HFFc6 (cell line): ENCODE results near the gene PIGV. TPM values are rescaled to one million over a fixed set of nuclear protein-coding genes. Genes with fewer than 3 reads are reported as not detected.

ENCODE experiments used
- DNase-seq: peaks from one replicate; pipeline ENCODE4 v3.0.0-alpha.2; 2018
- H3K27ac Mint-ChIP-seq: 2 replicates; pipeline ENCODE4 v1.8.0; 2020; ENCODE audit warnings: mild to moderate bottlenecking, mixed read lengths
- H3K27me3 Mint-ChIP-seq: 2 replicates; pipeline ENCODE4 v1.8.0; 2021; ENCODE audit warnings: mild to moderate bottlenecking, moderate library complexity, mixed read lengths; ENCODE audit not compliant: insufficient read depth
- H3K36me3 Mint-ChIP-seq: 2 replicates; pipeline ENCODE4 v1.8.0; 2021; ENCODE audit warnings: low read depth, mixed read lengths
- H3K4me1 Mint-ChIP-seq: 2 replicates; pipeline ENCODE4 v1.8.0; 2020; ENCODE audit warnings: low read depth, mixed read lengths
- H3K4me3 Mint-ChIP-seq: 2 replicates; pipeline ENCODE4 v1.8.0; 2020; ENCODE audit warnings: mild to moderate bottlenecking, moderate library complexity, mixed read lengths
- H3K9me3 Mint-ChIP-seq: 2 replicates; pipeline ENCODE4 v1.8.0; 2020; ENCODE audit warnings: mild to moderate bottlenecking, mixed read lengths
- total RNA-seq, 6 experiments: library from RNA; stranded (reverse); fragmentation: NEBNext Ultra II Directional; extraction: Animal tissue kit (Norgen Biotek cat#: 25700); gene quantifications; 2 replicates in 1 of 6; 3 replicates in 5 of 6; pipeline ENCODE4 v1.2.3, GENCODE V29; 2021
- TF ChIP-seq, protein P1 (sequence below): fragments of 200-600 bp; sonication (generic); IDR thresholded peaks from 2 replicates; pipeline ENCODE4 v1.5.0; 2021; ENCODE audit warnings: antibody characterized with exemption, mild to moderate bottlenecking

Gene PIGV
- total RNA-seq, 6 experiments from 2014 or later = 11.5 to 16.4 (median 13.6) TPM

GRCh38 chr1:26811708-26812107, 24.0 kb downstream of the PIGV start:
- Mint-ChIP-seq H3K27ac (no peak overlapping the region), H3K27me3 (no peaks in the 10 kb centered on the region), H3K9me3 (no peaks in the 10 kb centered on the region), H3K4me3 (no peak overlapping the region), H3K36me3 (no peaks in the 10 kb centered on the region), H3K4me1 (peaks cover 11% of the 10 kb centered on the region; the same call in 1 of the 2 replicates)
- TF ChIP-seq, protein P1, sequence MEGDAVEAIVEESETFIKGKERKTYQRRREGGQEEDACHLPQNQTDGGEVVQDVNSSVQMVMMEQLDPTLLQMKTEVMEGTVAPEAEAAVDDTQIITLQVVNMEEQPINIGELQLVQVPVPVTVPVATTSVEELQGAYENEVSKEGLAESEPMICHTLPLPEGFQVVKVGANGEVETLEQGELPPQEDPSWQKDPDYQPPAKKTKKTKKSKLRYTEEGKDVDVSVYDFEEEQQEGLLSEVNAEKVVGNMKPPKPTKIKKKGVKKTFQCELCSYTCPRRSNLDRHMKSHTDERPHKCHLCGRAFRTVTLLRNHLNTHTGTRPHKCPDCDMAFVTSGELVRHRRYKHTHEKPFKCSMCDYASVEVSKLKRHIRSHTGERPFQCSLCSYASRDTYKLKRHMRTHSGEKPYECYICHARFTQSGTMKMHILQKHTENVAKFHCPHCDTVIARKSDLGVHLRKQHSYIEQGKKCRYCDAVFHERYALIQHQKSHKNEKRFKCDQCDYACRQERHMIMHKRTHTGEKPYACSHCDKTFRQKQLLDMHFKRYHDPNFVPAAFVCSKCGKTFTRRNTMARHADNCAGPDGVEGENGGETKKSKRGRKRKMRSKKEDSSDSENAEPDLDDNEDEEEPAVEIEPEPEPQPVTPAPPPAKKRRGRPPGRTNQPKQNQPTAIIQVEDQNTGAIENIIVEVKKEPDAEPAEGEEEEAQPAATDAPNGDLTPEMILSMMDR = no peak
- DNase-seq = no peak

DNA sequence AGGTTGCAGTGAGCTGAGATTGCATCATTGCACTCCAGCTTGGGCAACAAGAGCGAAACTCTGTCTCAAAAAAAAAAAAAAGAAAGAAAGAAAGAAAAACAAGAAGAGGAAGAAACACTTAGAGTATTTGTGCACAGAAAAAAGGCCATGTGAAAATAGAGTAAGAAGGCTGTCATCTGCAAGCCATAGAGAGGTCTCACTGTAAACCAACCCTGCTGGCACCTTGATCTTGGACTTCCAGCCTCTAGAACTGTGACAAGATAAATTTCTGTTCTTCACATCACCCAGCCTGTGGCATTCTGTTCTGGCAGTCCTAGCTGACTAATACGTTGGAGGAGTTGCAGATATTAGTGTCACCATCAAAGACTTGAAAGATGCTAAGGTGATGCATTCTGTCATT, 26.6 kb downstream of the PIGV start:
- Mint-ChIP-seq H3K27me3 (no peaks in the 10 kb centered on the region), H3K4me1 (peaks cover 11% of the 10 kb centered on the region; the same call in 1 of the 2 replicates), H3K9me3 (no peaks in the 10 kb centered on the region), H3K36me3 (no peaks in the 10 kb centered on the region), H3K4me3 (no peak overlapping the region), H3K27ac (no peak overlapping the region)
- no peak for DNase-seq
- TF ChIP-seq, protein P1 = no peak

GRCh38 chr1:26814893-26815292, 27.1 kb downstream of the PIGV start:
- peaks cover 11% of the 10 kb centered on the region; the same call in 1 of the 2 replicates for H3K4me1 Mint-ChIP-seq
- no peaks in the 10 kb centered on the region for H3K9me3 Mint-ChIP-seq
- no peaks in the 10 kb centered on the region for H3K27me3 Mint-ChIP-seq
- H3K36me3 Mint-ChIP-seq = no peaks in the 10 kb centered on the region
- no peak overlapping the region for H3K27ac Mint-ChIP-seq
- no peak for DNase-seq
- TF ChIP-seq, protein P1 = no peak
- no peak overlapping the region for H3K4me3 Mint-ChIP-seq

GRCh38 chr1:26820784-26821269, 33.1 kb downstream of the PIGV start:
- TF ChIP-seq, protein P1 = no peak
- DNase-seq = no peak
- Mint-ChIP-seq H3K27me3 (peaks cover 3% of the 10 kb centered on the region), H3K27ac (no peak overlapping the region), H3K4me1 (peaks cover 12% of the 10 kb centered on the region), H3K9me3 (no peaks in the 10 kb centered on the region), H3K4me3 (no peak overlapping the region), H3K36me3 (no peaks in the 10 kb centered on the region)

DNA sequence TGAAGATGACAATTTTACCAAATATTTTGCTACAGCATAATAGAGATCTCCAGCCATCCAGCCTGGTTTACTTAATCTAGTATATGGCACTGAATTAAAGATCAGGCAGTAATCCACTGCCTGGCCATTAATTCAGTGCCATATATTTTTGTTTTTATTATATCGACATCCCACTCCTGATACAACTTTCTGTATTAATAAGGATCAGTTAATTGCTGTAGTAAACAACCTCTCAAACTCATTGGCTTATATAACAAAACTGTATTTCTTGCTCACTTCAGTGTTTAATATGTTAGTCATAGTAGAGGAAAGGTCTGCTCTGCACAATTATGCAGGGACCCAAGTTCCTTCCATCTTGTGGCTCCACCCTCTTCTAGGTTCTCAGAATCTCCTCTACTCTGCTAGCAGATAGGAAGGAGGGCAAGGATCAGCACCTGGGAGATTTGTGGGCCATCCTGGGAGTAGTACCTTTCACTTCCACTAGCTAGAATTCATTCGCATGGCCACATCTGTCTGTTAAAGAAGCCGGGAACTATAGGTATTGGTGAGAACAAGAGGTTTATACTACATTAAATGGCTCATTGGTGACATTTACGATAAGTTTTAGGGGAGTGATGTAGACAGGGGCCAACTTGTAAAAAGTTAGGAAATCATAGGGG, 35.1 kb downstream of the PIGV start:
- peaks cover 3% of the 10 kb centered on the region for H3K27me3 Mint-ChIP-seq
- no peak overlapping the region for H3K4me3 Mint-ChIP-seq
- TF ChIP-seq, protein P1 = no peak
- H3K4me1 Mint-ChIP-seq = peaks cover 18% of the 10 kb centered on the region
- no peak overlapping the region for H3K27ac Mint-ChIP-seq
- no peaks in the 10 kb centered on the region for H3K36me3 Mint-ChIP-seq
- DNase-seq = no peak
- H3K9me3 Mint-ChIP-seq = no peaks in the 10 kb centered on the region
